ENCODE results near the gene CPNE5.

The CPNE5 gene

DNA sequence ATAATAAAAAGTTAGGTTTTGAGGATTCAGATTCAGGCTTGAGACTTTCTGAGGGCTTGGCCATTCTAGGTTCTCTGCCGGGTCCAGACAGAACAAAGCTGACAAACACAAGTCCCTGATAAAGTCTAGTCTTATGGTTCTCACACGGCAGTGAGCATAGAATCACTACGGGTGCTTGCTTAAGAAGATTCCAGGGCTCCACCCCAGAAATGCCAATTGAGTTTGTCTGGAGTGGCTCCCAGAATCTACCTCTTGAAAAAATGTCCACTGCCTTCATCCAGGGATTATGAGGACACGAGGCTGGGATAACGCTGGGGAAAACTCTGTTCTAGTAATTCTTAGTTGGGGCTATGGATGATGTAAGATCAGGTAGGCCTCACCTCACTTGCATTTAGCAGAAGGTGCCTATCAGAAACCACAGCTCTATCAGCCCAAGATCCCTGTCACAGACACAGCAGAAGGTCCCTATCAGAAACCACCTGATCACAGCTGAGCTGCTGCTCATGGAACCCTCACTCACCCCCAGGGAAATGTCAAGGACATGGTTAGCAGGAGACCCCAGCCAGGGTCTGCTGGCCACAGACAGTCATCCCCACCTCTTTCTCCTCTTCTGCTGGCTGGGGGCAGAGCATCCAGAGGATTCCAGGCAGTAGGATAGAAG is 89.3 kb downstream of the CPNE5 start:
- no peaks in the 10 kb centered on the region for H3K27me3 ChIP-seq (ENCODE audit: insufficient read depth, low read length, poor library complexity, severe bottlenecking)
- no peaks in the 10 kb centered on the region for H3K79me2 ChIP-seq (ENCODE audit: insufficient read depth, low read length)
- H3K9me2 ChIP-seq (replicated peaks; ENCODE audit: low read depth, low read length) = no peaks in the 10 kb centered on the region
- no peaks in the 10 kb centered on the region for H4K20me1 ChIP-seq (ENCODE audit: insufficient read depth, low read length, poor library complexity, severe bottlenecking)
- no peak overlapping the region for H2AFZ ChIP-seq (ENCODE audit: low read length)
- no peaks in the 10 kb centered on the region for H3K9me3 ChIP-seq (ENCODE audit: insufficient read depth, low read depth, low read length)
- H3K4me2 ChIP-seq (ENCODE audit: low read depth, low read length, poor library complexity, severe bottlenecking) = no peak overlapping the region
- no peak overlapping the region for H3K9ac ChIP-seq (ENCODE audit: low read depth, low read length, poor library complexity, severe bottlenecking)
- no peaks in the 10 kb centered on the region for H3F3A ChIP-seq (ENCODE audit: low read depth)
- TF ChIP-seq, protein P1, sequence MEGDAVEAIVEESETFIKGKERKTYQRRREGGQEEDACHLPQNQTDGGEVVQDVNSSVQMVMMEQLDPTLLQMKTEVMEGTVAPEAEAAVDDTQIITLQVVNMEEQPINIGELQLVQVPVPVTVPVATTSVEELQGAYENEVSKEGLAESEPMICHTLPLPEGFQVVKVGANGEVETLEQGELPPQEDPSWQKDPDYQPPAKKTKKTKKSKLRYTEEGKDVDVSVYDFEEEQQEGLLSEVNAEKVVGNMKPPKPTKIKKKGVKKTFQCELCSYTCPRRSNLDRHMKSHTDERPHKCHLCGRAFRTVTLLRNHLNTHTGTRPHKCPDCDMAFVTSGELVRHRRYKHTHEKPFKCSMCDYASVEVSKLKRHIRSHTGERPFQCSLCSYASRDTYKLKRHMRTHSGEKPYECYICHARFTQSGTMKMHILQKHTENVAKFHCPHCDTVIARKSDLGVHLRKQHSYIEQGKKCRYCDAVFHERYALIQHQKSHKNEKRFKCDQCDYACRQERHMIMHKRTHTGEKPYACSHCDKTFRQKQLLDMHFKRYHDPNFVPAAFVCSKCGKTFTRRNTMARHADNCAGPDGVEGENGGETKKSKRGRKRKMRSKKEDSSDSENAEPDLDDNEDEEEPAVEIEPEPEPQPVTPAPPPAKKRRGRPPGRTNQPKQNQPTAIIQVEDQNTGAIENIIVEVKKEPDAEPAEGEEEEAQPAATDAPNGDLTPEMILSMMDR (conservative IDR thresholded peaks at IDR 0.05; ENCODE audit: low read length) = no peak
- no peak for TF ChIP-seq EZH2phosphoT487 (IDR thresholded peaks at IDR 0.05; ENCODE audit: borderline replicate concordance)
- peaks cover 5% of the 10 kb centered on the region for H3K4me1 ChIP-seq (ENCODE audit: insufficient read depth, low read length, poor library complexity, severe bottlenecking)
- no peak overlapping the region for H3K4me3 ChIP-seq (ENCODE audit: low read length, poor library complexity, severe bottlenecking)
- no peaks in the 10 kb centered on the region for H3K36me3 ChIP-seq (ENCODE audit: insufficient read depth, low read length)

DNA sequence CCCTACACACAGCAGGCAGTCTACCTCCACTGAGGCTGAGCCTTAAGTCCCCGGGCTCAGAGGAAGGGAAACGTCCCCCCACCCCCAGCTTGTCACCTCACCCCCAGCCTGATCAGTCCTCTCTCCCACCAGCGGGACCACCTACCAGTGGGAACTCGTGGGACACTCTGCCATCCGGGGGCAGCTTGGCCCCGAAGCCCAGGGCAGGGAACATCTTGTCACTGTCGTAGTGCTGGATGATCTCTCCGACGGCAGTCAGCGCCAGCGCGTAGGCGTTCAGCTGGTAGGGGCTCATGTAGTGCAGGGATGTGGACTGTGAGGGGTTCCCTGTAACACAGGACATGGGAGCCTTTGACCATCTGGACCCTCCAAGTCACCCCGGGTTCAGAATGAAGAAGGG is 93.0 kb downstream of the CPNE5 start:
- no peaks in the 10 kb centered on the region for H3K4me1 ChIP-seq (ENCODE audit: insufficient read depth, low read length, poor library complexity, severe bottlenecking)
- H3K9me2 ChIP-seq (replicated peaks; ENCODE audit: low read depth, low read length) = no peaks in the 10 kb centered on the region
- no peaks in the 10 kb centered on the region for H3F3A ChIP-seq (ENCODE audit: low read depth)
- no peaks in the 10 kb centered on the region for H3K79me2 ChIP-seq (ENCODE audit: insufficient read depth, low read length)
- TF ChIP-seq, protein P1 (conservative IDR thresholded peaks at IDR 0.05; ENCODE audit: low read length) = no peak
- no peak for TF ChIP-seq EZH2phosphoT487 (IDR thresholded peaks at IDR 0.05; ENCODE audit: borderline replicate concordance)
- no peaks in the 10 kb centered on the region for H3K27me3 ChIP-seq (ENCODE audit: insufficient read depth, low read length, poor library complexity, severe bottlenecking)
- H3K4me3 ChIP-seq (ENCODE audit: low read length, poor library complexity, severe bottlenecking) = no peak overlapping the region
- H4K20me1 ChIP-seq (ENCODE audit: insufficient read depth, low read length, poor library complexity, severe bottlenecking) = no peaks in the 10 kb centered on the region
- H2AFZ ChIP-seq (ENCODE audit: low read length) = no peak overlapping the region
- no peaks in the 10 kb centered on the region for H3K36me3 ChIP-seq (ENCODE audit: insufficient read depth, low read length)
- H3K9ac ChIP-seq (ENCODE audit: low read depth, low read length, poor library complexity, severe bottlenecking) = no peak overlapping the region
- H3K4me2 ChIP-seq (ENCODE audit: low read depth, low read length, poor library complexity, severe bottlenecking) = no peak overlapping the region
- no peaks in the 10 kb centered on the region for H3K9me3 ChIP-seq (ENCODE audit: insufficient read depth, low read depth, low read length)

DNA sequence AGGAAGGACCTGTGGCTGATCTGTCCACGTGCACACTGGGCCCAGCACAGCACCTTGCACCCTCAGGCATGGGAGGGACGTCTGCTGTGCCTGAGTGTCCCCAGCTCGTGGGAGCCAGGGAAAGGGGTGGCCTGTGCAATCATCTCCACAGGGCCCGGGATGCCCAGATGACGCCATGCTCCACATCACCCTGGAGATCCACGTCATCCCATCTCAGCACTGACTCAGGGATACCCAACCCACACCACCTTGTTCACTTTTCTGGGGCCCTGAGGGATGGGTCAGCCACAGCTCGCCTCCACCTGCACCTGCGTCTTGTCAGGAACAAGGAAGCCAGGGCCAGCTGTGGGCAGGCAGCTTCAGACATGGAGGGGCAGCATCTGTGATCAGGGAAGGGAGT is 93.4 kb downstream of the CPNE5 start:
- no peak for TF ChIP-seq EZH2phosphoT487 (IDR thresholded peaks at IDR 0.05; ENCODE audit: borderline replicate concordance)
- TF ChIP-seq, protein P1 (conservative IDR thresholded peaks at IDR 0.05; ENCODE audit: low read length) = no peak
- no peaks in the 10 kb centered on the region for H3K9me3 ChIP-seq (ENCODE audit: insufficient read depth, low read depth, low read length)
- H3K79me2 ChIP-seq (ENCODE audit: insufficient read depth, low read length) = no peaks in the 10 kb centered on the region
- no peak overlapping the region for H3K4me3 ChIP-seq (ENCODE audit: low read length, poor library complexity, severe bottlenecking)
- no peaks in the 10 kb centered on the region for H4K20me1 ChIP-seq (ENCODE audit: insufficient read depth, low read length, poor library complexity, severe bottlenecking)
- no peaks in the 10 kb centered on the region for H3F3A ChIP-seq (ENCODE audit: low read depth)
- H3K9ac ChIP-seq (ENCODE audit: low read depth, low read length, poor library complexity, severe bottlenecking) = no peak overlapping the region
- H3K4me1 ChIP-seq (ENCODE audit: insufficient read depth, low read length, poor library complexity, severe bottlenecking) = no peaks in the 10 kb centered on the region
- H3K9me2 ChIP-seq (replicated peaks; ENCODE audit: low read depth, low read length) = no peaks in the 10 kb centered on the region
- H3K4me2 ChIP-seq (ENCODE audit: low read depth, low read length, poor library complexity, severe bottlenecking) = no peak overlapping the region
- no peaks in the 10 kb centered on the region for H3K36me3 ChIP-seq (ENCODE audit: insufficient read depth, low read length)
- no peaks in the 10 kb centered on the region for H3K27me3 ChIP-seq (ENCODE audit: insufficient read depth, low read length, poor library complexity, severe bottlenecking)
- H2AFZ ChIP-seq (ENCODE audit: low read length) = no peak overlapping the region

Measured in Loucy (cell line).